HG02885 (cell line): ENCODE measurements around the gene GNAQ.

Experiments used
- ATAC-seq: cut with Tn5 transposase; IDR thresholded peaks from one replicate; pipeline ENCODE4 v1.9.1; 2021; ENCODE audit warnings: mild to moderate bottlenecking; ENCODE audit not compliant: unreplicated experiment, poor library complexity

GNAQ gene

GRCh38 chr9:77831781-77832180 lies 199.8 kb downstream of the GNAQ start:
- no peak for ATAC-seq

- no peak for ATAC-seq
Observed at GRCh38 chr9:77830618-77831285, 200.9 kb downstream of the GNAQ start.

GRCh38 chr9:77829420-77829819 lies 202.2 kb downstream of the GNAQ start:
- no peak for ATAC-seq

- ATAC-seq, result peak; percentile 91
Observed at GRCh38 chr9:77827104-77827784, 204.4 kb downstream of the GNAQ start.

- ATAC-seq, result no peak
Observed at GRCh38 chr9:77826621-77827020, 205.0 kb downstream of the GNAQ start.

- ATAC-seq, result no peak
Observed at GRCh38 chr9:77826116-77826515, 205.5 kb downstream of the GNAQ start.

GRCh38 chr9:77825361-77825760 lies 206.2 kb downstream of the GNAQ start:
- ATAC-seq, result no peak

GRCh38 chr9:77820293-77820954 lies 211.2 kb downstream of the GNAQ start:
- ATAC-seq, result no peak

GRCh38 chr9:77819657-77820056 lies 212.0 kb downstream of the GNAQ start:
- peak; percentile 71 for ATAC-seq

GRCh38 chr9:77817590-77818311 lies 213.9 kb downstream of the GNAQ start:
- peak; percentile 76 for ATAC-seq

GRCh38 chr9:77816641-77817341 lies 214.8 kb downstream of the GNAQ start:
- ATAC-seq, result no peak

- ATAC-seq, result no peak
Observed at GRCh38 chr9:77815260-77815659, 216.4 kb downstream of the GNAQ start.

GRCh38 chr9:77811832-77812231 lies 219.8 kb downstream of the GNAQ start:
- no peak for ATAC-seq

- no peak for ATAC-seq
Observed at GRCh38 chr9:77810637-77811119, 220.9 kb downstream of the GNAQ start.

- ATAC-seq, result no peak
Observed at GRCh38 chr9:77810047-77810446, 221.6 kb downstream of the GNAQ start.

- ATAC-seq, result no peak
Observed at GRCh38 chr9:77809552-77809951, 222.1 kb downstream of the GNAQ start.

GRCh38 chr9:77808751-77809081 lies 222.9 kb downstream of the GNAQ start:
- ATAC-seq, result no peak

- ATAC-seq, result no peak
Observed at GRCh38 chr9:77807846-77808750, 223.5 kb downstream of the GNAQ start.

GRCh38 chr9:77807281-77807683 lies 224.3 kb downstream of the GNAQ start:
- ATAC-seq, result no peak
